Hypothalamus (tissue), 51 donors: ENCODE results near the gene GOLGA3.
A peak's percentile ranks its signal among the peaks of the same experiment; 100 is the strongest.

ENCODE experiments used
- DNase-seq, 51 donors: peaks; one replicate each; lab custom pipeline; 2025; lab: John Stamatoyannopoulos, UW

GOLGA3 gene

DNA sequence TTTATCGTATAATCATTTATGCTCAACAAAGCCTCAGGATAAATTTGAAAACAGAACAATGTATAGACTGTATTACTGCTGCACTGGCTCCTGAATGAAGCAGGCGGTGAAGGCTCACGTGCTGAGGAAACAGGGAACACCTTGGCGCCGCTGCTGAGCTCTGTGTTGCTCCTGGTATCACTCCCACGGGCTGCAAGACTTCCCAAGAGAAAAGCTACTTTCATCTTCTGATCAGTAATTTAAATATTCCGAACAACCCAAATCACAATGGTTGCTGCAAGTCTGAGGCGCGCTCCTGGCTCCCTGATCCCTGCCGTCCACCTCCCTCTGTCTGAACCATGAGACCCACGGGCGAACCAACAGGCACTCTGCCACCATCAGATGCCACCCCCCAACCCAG lies 102.3 kb downstream of the GOLGA3 start:
- DNase-seq: peak in 1 of 51 donors; percentile 5

DNA sequence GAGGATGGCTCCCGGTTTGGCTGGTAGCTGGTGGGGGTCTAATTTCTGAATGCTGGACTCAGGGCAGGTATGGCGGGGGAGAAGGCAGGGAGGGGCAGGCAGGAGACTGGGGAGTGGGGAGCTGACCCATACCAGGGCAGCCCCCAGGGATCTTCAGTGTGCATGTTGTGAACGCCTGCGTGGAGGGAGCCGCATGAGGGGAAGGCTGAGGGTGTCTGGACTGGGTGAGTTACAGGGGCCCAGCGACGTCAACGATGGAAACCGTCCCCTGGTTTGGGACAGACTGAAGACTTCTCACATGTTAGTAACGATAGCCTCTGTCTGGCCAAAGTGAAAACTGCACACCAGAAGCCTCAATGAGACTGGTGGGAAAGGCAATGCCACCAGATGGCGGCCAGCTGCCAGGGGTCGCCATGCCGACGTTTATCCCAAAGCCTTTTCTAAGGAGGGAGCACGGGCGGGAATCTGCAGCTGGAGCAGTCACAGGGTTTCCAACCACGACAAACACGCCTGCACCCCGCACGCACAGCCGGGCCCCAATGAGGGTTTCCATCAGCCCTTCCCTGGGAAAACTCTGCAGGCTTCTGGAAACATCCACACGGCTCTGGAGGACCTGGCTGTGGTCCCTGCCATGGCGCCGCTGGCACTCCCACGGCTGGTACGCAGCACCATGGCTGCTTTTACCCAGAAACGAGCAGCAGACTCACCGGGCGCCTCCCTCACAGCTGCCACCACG lies 104.0 kb downstream of the GOLGA3 start:
- no peak for DNase-seq

DNA sequence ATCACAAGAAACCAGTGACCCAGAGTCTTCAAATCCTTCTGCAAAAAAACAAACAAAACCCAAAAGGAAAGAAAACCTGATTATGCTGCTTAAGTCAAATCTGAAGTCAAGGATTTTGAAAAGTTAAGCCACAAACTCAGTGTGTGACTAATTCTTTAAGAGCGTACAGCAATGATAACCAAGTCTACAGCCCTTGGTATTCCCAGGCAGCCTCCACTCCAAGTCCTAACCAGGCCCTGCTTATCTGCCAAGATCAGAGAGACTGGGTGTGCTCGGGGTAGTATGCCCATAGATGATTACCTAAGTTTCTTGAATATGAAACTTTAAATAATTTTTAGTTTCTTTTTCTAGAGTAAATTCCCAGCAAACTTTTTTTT lies 104.9 kb downstream of the GOLGA3 start:
- DNase-seq: no peak

DNA sequence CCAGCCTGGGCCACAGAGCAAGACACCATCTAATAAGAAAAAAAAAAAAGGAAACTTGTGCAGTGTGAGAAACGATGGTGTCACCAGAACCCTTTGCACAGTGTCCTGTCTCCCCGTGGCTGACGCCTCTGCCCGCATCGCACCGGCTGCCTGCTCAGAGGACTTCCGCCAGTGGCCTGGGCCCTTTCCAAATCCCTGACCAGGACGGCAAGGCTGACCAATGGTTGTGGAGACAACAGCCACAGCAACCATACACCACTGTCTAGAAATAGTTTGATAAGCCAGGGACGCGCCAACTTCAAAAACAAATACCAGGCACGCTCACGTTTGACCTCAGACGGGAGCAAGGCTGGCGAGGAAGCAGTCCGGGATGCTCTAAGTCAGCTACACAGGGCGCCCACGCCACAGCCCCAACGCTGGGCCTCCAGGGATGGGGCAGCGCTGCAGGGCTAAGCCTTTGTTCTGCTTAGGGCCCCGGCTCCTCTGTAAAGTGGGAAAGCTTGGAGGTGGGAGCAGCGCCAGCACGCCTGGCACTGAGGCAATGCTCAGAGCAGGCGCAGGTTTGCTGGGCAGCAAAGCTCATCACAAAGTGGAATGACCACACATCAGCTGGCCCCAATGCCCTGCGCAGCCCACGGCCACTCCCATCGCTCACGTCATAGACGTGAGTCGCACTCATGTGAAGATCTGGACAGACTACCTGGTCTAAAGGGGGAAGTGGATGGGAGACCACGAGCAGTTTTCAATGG lies 105.5 kb downstream of the GOLGA3 start:
- no peak for DNase-seq

DNA sequence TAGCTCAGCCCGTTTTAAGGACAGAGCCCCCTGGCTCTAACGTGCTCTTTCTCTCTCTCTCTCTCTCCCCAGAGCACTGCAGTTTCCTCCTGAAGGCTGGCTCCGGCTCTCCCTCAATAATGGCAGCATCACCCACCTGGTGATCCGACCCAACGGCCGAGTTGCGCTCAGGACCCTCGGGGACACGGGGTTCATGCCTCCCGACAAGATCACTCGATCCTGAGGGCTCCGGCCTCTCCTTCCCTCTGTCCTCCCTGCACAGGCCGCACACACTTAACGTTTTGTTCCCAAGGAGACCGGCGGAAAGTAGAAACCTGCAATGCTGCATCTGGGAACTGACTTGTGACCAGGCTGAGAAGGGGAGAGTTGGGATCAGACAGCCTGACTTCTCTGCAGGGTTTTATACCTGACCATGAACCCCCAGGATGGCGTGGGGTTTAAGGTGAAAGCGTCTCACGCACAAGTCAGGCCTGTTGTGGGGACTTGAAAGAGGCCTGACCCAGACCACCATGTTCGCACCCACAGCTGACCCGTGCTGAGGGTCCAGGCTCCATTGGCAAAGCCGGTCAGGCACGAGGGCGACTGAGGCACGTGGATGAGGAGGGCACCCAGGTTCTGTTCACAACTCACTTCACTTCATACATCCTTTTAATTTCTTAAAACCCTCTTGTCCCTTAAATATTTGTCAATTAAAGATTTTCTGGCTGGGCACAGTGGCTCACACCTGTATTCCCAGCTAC lies 107.9 kb downstream of the GOLGA3 start:
- no peak for DNase-seq

DNA sequence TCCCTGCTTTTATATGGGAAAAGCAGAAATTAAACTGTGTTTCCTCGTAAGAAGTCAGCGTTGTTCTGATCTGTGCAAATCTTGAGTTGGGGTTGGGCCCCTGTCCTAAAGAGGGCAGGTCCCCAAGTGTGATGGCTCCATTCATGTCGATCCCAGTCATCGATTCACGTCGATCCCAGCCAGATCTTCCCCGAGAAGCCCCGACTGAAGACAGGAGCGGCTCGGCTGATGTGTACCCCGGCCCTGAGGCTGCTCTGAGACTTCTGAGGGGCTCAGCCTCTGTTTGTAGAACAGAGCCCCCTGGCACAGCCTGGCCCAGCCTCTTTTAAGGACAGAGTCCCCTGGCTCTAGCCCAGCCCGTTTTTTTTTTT lies 108.7 kb downstream of the GOLGA3 start:
- DNase-seq: no peak

DNA sequence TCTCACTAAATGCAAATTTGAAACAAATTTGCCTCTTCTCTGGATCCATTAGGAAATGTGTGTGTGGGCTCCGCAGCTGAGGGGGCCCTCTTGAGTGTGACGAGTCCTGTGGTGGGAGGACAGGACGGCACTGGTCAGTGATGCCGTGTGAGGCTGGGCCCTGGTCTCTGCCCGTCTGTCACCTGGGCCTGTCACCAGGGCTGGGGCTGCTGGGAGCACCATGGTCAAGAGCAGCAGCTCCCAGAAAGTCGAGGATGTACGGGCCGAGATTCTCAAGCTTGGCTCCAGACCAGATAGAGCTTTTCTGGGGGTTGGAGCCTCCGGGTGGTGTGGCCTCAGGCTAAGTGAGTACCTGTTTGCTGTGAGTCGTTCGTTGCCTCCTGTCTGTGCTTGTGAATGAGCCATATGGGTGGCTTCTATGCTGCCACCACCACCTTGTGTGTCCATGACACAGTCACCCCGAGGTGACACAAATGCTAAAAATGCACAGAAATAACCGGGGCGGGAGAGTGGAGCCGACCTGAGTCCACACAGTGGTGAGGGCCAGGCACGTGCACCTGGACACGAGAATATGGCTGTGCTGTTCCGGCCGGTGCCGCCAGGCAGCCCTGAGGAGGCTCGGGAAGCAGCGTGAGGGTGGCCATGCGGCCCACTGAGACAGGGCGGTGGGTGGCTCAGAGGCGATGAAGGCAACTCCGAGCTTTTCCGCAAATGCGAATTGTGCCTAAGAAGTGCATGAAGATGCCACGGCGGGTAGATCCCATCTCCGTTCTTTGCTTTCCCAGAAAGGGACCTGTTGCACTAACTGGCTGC lies 109.3 kb downstream of the GOLGA3 start:
- DNase-seq: no peak
